PC-9 (cell line): ENCODE measurements around the gene UBA6. TPM values are rescaled to one million over a fixed set of nuclear protein-coding genes. Genes with fewer than 3 reads are reported as not detected.
"Not testable (repeated sequence)": the region's sequence is repeated elsewhere in the genome, so short reads cannot be mapped to it uniquely, and the experiment has no call there.

Experiments used
- BruUV-seq: library from RNA; stranded (reverse); fragments of 400-500 nt; replicated peaks from 2 replicates; lab custom pipeline; 2021; lab: Mats Ljungman, UMichigan
- CTCF ChIA-PET: fragments of 300-600 bp; sonication (Branson Sonifier 250); formaldehyde crosslinking; loops from one replicate; lab custom pipeline; 2022; ENCODE audit warnings: antibody characterized with exemption; lab: Charles Lee
- POLR2A ChIA-PET: fragments of 300-600 bp; sonication (Branson Sonifier 250); formaldehyde crosslinking; loops from one replicate; lab custom pipeline; 2022; ENCODE audit warnings: antibody characterized with exemption; ENCODE audit not compliant: unreplicated experiment; lab: Charles Lee
- DNase-seq, 2 experiments: peaks; one replicate each; pipeline versions ENCODE4 v3.0.0 to v3.0.0-alpha.2; 2015 to 2022; ENCODE audit warnings: mixed read lengths in 1 of 2
- H2AFZ ChIP-seq: fragments of 200-600 bp; sonication (generic); 2 replicates; pipeline ENCODE4 v1.8.1; 2017; ENCODE audit warnings: antibody characterized with exemption
- H3F3A ChIP-seq: fragments of 200-600 bp; sonication (generic); 2 replicates; pipeline ENCODE4 v1.8.1; 2017; ENCODE audit warnings: antibody characterized with exemption, mild to moderate bottlenecking, low read depth; ENCODE audit not compliant: insufficient read depth
- H3K27ac ChIP-seq: fragments of 200-600 bp; sonication (generic); 2 replicates; pipeline ENCODE4 v1.6.1; 2016; ENCODE audit warnings: mixed run types
- H3K27me3 ChIP-seq: fragments of 200-600 bp; sonication (generic); 2 replicates; pipeline ENCODE4 v1.6.1; 2016; ENCODE audit warnings: low read depth, mixed run types; ENCODE audit not compliant: insufficient read depth
- H3K36me3 ChIP-seq: fragments of 200-600 bp; sonication (generic); 2 replicates; pipeline ENCODE4 v1.6.1; 2016; ENCODE audit warnings: low read depth, mixed run types
- H3K4me1 ChIP-seq: fragments of 200-600 bp; sonication (generic); replicated peaks from 2 replicates; pipeline ENCODE4 v1.6.1; 2016; ENCODE audit warnings: mixed run types; ENCODE audit not compliant: insufficient read depth
- H3K4me2 ChIP-seq: fragments of 200-600 bp; sonication (generic); 2 replicates; pipeline ENCODE4 v1.6.1; 2017; ENCODE audit warnings: mixed run types
- H3K4me3 ChIP-seq: fragments of 200-600 bp; sonication (generic); 2 replicates; pipeline ENCODE4 v1.6.1; 2016; ENCODE audit warnings: mixed run types
- H3K79me2 ChIP-seq: fragments of 200-600 bp; sonication (generic); 2 replicates; pipeline ENCODE4 v1.6.1; 2017; ENCODE audit warnings: low read depth, mixed run types
- H3K9me2 ChIP-seq: fragments of 200-600 bp; sonication (generic); 2 replicates; pipeline ENCODE4 v1.8.1; 2017; ENCODE audit warnings: mild to moderate bottlenecking; ENCODE audit not compliant: insufficient read depth
- H3K9me3 ChIP-seq: fragments of 200-600 bp; sonication (generic); 2 replicates; pipeline ENCODE4 v1.8.1; 2016; ENCODE audit warnings: low read depth; ENCODE audit not compliant: insufficient read depth
- H4K20me1 ChIP-seq: fragments of 200-600 bp; sonication (generic); 2 replicates; pipeline ENCODE4 v1.8.1; 2017; ENCODE audit not compliant: insufficient read depth
- EZH2 ChIP-seq: fragments of 200-600 bp; sonication (generic); IDR thresholded peaks from 2 replicates; pipeline ENCODE4 v1.8.0; 2017; ENCODE audit warnings: antibody characterized with exemption, low read depth
- intact Hi-C: fragments of 100-400 bp; cut with micrococcal nuclease; formaldehyde crosslinking; loops from one replicate; pipeline ENCODE4 v1.10.0; 2022; ENCODE audit not compliant: unreplicated experiment
- total RNA-seq: library from RNA; stranded (reverse); gene quantifications from 2 replicates; pipeline ENCODE4 v1.2.3, GENCODE V29; 2021
- TF ChIP-seq, protein P1 (sequence below): fragments of 200-600 bp; sonication (generic); conservative IDR thresholded peaks from 2 replicates; pipeline ENCODE4 v1.6.1; 2017; ENCODE audit warnings: mixed run types, antibody characterized with exemption, mild to moderate bottlenecking, moderate library complexity

Gene UBA6
- total RNA-seq, 1 experiment from 2014 or later = 64.2 TPM

DNA sequence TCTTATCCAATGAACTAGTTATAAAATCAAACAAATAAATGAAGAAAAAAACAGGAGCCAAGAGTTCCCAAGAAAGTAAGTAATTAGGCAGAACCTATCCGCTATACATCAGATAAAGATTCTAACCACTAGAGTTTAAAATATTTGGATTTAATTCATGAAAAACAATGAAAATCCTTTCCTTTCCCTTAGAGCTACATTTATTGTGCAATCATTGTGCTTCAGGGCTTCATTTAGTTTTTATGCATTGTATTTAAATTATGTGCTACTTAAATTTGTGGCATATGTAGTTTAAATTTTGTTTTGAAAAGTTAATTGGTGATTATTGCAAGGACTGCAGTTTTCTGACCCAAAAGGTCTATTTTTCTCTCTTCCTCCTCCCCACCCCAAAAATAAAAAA lies 35.3 kb upstream of the UBA6 start:
- H4K20me1 ChIP-seq = no peaks in the 10 kb centered on the region
- H3K27ac ChIP-seq = no peak overlapping the region
- ChIA-PET POLR2A (no interaction called here), CTCF (no interaction called here)
- intact Hi-C loops = no loop called here
- H3K4me1 ChIP-seq = no peaks in the 10 kb centered on the region
- no peaks in the 10 kb centered on the region for H3K79me2 ChIP-seq
- H3K36me3 ChIP-seq = no peaks in the 10 kb centered on the region
- H3K9me3 ChIP-seq = no peaks in the 10 kb centered on the region
- no peaks in the 10 kb centered on the region for H3F3A ChIP-seq
- H2AFZ ChIP-seq = no peak overlapping the region
- no peak overlapping the region for H3K4me3 ChIP-seq
- TF ChIP-seq EZH2 = no peak
- TF ChIP-seq, protein P1, sequence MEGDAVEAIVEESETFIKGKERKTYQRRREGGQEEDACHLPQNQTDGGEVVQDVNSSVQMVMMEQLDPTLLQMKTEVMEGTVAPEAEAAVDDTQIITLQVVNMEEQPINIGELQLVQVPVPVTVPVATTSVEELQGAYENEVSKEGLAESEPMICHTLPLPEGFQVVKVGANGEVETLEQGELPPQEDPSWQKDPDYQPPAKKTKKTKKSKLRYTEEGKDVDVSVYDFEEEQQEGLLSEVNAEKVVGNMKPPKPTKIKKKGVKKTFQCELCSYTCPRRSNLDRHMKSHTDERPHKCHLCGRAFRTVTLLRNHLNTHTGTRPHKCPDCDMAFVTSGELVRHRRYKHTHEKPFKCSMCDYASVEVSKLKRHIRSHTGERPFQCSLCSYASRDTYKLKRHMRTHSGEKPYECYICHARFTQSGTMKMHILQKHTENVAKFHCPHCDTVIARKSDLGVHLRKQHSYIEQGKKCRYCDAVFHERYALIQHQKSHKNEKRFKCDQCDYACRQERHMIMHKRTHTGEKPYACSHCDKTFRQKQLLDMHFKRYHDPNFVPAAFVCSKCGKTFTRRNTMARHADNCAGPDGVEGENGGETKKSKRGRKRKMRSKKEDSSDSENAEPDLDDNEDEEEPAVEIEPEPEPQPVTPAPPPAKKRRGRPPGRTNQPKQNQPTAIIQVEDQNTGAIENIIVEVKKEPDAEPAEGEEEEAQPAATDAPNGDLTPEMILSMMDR = no peak
- H3K9me2 ChIP-seq = no peaks in the 10 kb centered on the region
- no peak for DNase-seq
- H3K4me2 ChIP-seq = no peak overlapping the region
- H3K27me3 ChIP-seq = no peaks in the 10 kb centered on the region
- no TSS peak for BruUV-seq

DNA sequence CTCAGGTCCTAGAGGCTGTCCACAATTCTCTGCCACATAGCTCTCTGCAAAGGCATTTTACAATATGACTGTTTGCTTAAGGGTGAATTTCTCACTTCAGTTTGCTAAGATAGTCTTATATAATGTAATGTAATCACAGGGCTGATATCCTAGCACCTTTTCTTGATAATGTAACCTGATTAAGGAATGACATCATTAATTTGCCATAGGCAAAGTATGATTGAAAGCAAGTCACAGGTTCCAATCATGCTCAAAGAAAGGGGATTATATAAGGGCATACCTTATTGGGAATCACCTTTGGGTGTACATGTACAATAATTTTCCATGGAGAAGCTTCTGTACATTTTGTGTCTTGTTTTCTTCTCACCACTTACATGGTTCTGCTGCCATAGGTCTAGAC lies 34.4 kb upstream of the UBA6 start:
- H3K27ac ChIP-seq = no peak overlapping the region
- no peaks in the 10 kb centered on the region for H3K36me3 ChIP-seq
- no peaks in the 10 kb centered on the region for H3F3A ChIP-seq
- ChIA-PET POLR2A (no interaction called here), CTCF (no interaction called here)
- no peaks in the 10 kb centered on the region for H3K9me2 ChIP-seq
- DNase-seq = no peak
- no peak overlapping the region for H2AFZ ChIP-seq
- no peaks in the 10 kb centered on the region for H3K27me3 ChIP-seq
- no peaks in the 10 kb centered on the region for H4K20me1 ChIP-seq
- intact Hi-C loops = loop anchor here (2.0 kb wide), 1 partner anchor 27 kb away; no protein-coding TSS in a partner anchor
- no peak overlapping the region for H3K4me3 ChIP-seq
- no peaks in the 10 kb centered on the region for H3K79me2 ChIP-seq
- no peaks in the 10 kb centered on the region for H3K9me3 ChIP-seq
- BruUV-seq = no TSS peak
- H3K4me1 ChIP-seq = no peaks in the 10 kb centered on the region
- no peak overlapping the region for H3K4me2 ChIP-seq
- TF ChIP-seq, protein P1 = no peak
- TF ChIP-seq EZH2 = no peak

DNA sequence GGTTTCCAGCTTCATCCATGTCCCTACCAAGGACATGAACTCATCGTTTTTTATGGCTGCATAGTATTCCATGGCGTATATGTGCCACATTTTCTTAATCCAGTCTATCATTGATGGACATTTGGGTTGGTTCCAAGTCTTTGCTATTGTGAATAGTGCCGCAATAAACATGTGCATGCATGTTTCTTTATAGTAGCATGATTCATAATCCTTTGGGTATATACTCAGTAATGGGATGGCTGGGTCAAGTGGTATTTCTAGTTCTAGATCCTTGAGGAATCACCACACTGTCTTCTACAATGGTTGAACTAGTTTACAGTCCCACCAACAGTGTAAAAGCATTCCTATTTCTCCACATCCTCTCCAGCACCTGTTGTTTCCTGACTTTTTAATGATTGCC lies 29.6 kb upstream of the UBA6 start:
- H3K9me3 ChIP-seq, H3K4me2 ChIP-seq, H3K4me1 ChIP-seq, H3F3A ChIP-seq, H3K27me3 ChIP-seq, H3K27ac ChIP-seq, intact Hi-C loops, H3K4me3 ChIP-seq, H3K9me2 ChIP-seq, H3K36me3 ChIP-seq, POLR2A ChIA-PET, DNase-seq, CTCF ChIA-PET, BruUV-seq, H2AFZ ChIP-seq, H3K79me2 ChIP-seq, H4K20me1 ChIP-seq: not testable (repeated sequence)
